Non-pigmented ciliary epithelial cell (primary cell): ENCODE results near the gene DENND6A.
"Not testable (repeated sequence)": the region's sequence is repeated elsewhere in the genome, so short reads cannot be mapped to it uniquely, and the experiment has no call there.

Experiments used
- DNase-seq: peaks from one replicate; pipeline ENCODE4 v3.0.0-alpha.2; 2010; ENCODE audit warnings: low read depth

DENND6A gene

GRCh38 chr3:57692396-57693147 is at the start of gene DENND6A:
Gene DENND6A (minus strand): TSS chr3:57693077. CDS start chr3:57693018, 59 bp downstream.
- DNase-seq = peak; percentile 65

- no peak for DNase-seq
These were observed 47.1 kb upstream of the DENND6A start for GRCh38 chr3:57740027-57740426.

- no peak for DNase-seq
These were observed 45.5 kb upstream of the DENND6A start for GRCh38 chr3:57738391-57738790.

GRCh38 chr3:57737840-57738239 is 45.0 kb upstream of the DENND6A start:
- DNase-seq = no peak

- no peak for DNase-seq
These were observed 42.5 kb upstream of the DENND6A start for GRCh38 chr3:57735405-57735804.

GRCh38 chr3:57733790-57734189 is 40.9 kb upstream of the DENND6A start:
- DNase-seq = no peak

GRCh38 chr3:57731311-57731710 is 38.4 kb upstream of the DENND6A start:
- no peak for DNase-seq

GRCh38 chr3:57730682-57731081 is 37.8 kb upstream of the DENND6A start:
- no peak for DNase-seq

- no peak for DNase-seq
These were observed 36.6 kb upstream of the DENND6A start for GRCh38 chr3:57729334-57730045.

GRCh38 chr3:57727106-57727505 is 34.2 kb upstream of the DENND6A start:
- DNase-seq = no peak

- DNase-seq = no peak
These were observed 33.5 kb upstream of the DENND6A start for GRCh38 chr3:57726397-57726796.

GRCh38 chr3:57718118-57718517 is 25.2 kb upstream of the DENND6A start:
- no peak for DNase-seq

- no peak for DNase-seq
These were observed 24.5 kb upstream of the DENND6A start for GRCh38 chr3:57717205-57717868.

GRCh38 chr3:57715686-57716085 is 22.8 kb upstream of the DENND6A start:
- DNase-seq = no peak

GRCh38 chr3:57709559-57709958 is 16.7 kb upstream of the DENND6A start:
- DNase-seq = no peak

GRCh38 chr3:57709031-57709430 is 16.2 kb upstream of the DENND6A start:
- DNase-seq = no peak

- DNase-seq = peak; percentile 69
These were observed 13.6 kb upstream of the DENND6A start for GRCh38 chr3:57706462-57706861.

GRCh38 chr3:57705351-57705750 is 12.5 kb upstream of the DENND6A start:
- not testable (repeated sequence) for DNase-seq

GRCh38 chr3:57701781-57702180 is 8.9 kb upstream of the DENND6A start:
- DNase-seq = no peak

- DNase-seq = no peak
These were observed 7.9 kb upstream of the DENND6A start for GRCh38 chr3:57700737-57701136.

- DNase-seq = no peak
These were observed 6.7 kb upstream of the DENND6A start for GRCh38 chr3:57699591-57699990.

GRCh38 chr3:57696801-57697321 is 4.0 kb upstream of the DENND6A start:
- DNase-seq = no peak

- DNase-seq = no peak
These were observed 1.3 kb upstream of the DENND6A start for GRCh38 chr3:57694146-57694545.
